GM12892 (cell line): ENCODE measurements around the gene MISP.

Experiments used
- POLR2A ChIP-seq: IDR thresholded peaks from 2 replicates; pipeline ENCODE4 v1.6.1; 2011; ENCODE audit warnings: low read depth, low read length, control low read depth
- POLR2AphosphoS5 ChIP-seq: IDR thresholded peaks from 2 replicates; pipeline ENCODE4 v1.6.1; 2011; ENCODE audit warnings: low read depth, low read length, control low read depth

GRCh38 chr19:718991-719512 is 31.9 kb upstream of the MISP start:
- TF ChIP-seq POLR2AphosphoS5 (no peak), POLR2A (no peak)
